OCI-LY1 (cell line): Measurements from ENCODE around the gene FAM9C.

Experiments
- CTCF ChIP-seq: fragments of 200-600 bp; sonication (generic), shearing (Covaris generic); IDR thresholded peaks from 2 replicates; pipeline ENCODE4 v1.5.1; 2017; ENCODE audit warnings: mild to moderate bottlenecking, antibody characterized with exemption, low read length, moderate library complexity, mixed read lengths
- EZH2 ChIP-seq: fragments of 200-600 bp; sonication (generic), shearing (Covaris generic); IDR thresholded peaks from 2 replicates; pipeline ENCODE4 v1.8.0; 2017; ENCODE audit warnings: borderline replicate concordance, mixed run types, mild to moderate bottlenecking, antibody characterized with exemption, low read length, moderate library complexity, mixed read lengths

GRCh38 chrX:13076176-13076961 is 31.9 kb upstream of the FAM9C start:
- no peak for TF ChIP-seq CTCF
- no peak for TF ChIP-seq EZH2
